GM21390 (cell line): ENCODE results near the gene SGPL1.
"Not testable (repeated sequence)": the region's sequence is repeated elsewhere in the genome, so short reads cannot be mapped to it uniquely, and the experiment has no call there.

ENCODE experiments used
- ATAC-seq: cut with Tn5 transposase; IDR thresholded peaks from one replicate; pipeline ENCODE4 v1.9.1; 2021; ENCODE audit not compliant: unreplicated experiment

SGPL1 gene

GRCh38 chr10:70837660-70838059 is 21.9 kb downstream of the SGPL1 start:
- ATAC-seq: no peak

GRCh38 chr10:70838270-70838805 is 22.6 kb downstream of the SGPL1 start:
- no peak for ATAC-seq

GRCh38 chr10:70840836-70841235 is 25.1 kb downstream of the SGPL1 start:
- no peak for ATAC-seq

GRCh38 chr10:70843333-70843732 is 27.6 kb downstream of the SGPL1 start:
- ATAC-seq: no peak

GRCh38 chr10:70843776-70844489 is 28.2 kb downstream of the SGPL1 start:
- ATAC-seq: no peak

GRCh38 chr10:70845256-70845655 is 29.5 kb downstream of the SGPL1 start:
- ATAC-seq: no peak

- no peak for ATAC-seq
Measured at GRCh38 chr10:70845816-70846215, 30.1 kb downstream of the SGPL1 start.

- ATAC-seq: no peak
Measured at GRCh38 chr10:70846795-70847194, 31.0 kb downstream of the SGPL1 start.

- no peak for ATAC-seq
Measured at GRCh38 chr10:70847659-70848360, 32.1 kb downstream of the SGPL1 start.

- no peak for ATAC-seq
Measured at GRCh38 chr10:70849582-70850016, 33.9 kb downstream of the SGPL1 start.

- ATAC-seq: no peak
Measured at GRCh38 chr10:70850097-70850496, 34.3 kb downstream of the SGPL1 start.

GRCh38 chr10:70851597-70852475 is 36.1 kb downstream of the SGPL1 start:
- ATAC-seq: no peak

GRCh38 chr10:70853038-70853437 is 37.3 kb downstream of the SGPL1 start:
- no peak for ATAC-seq

- no peak for ATAC-seq
Measured at GRCh38 chr10:70853457-70853856, 37.7 kb downstream of the SGPL1 start.

GRCh38 chr10:70856454-70856853 is 40.7 kb downstream of the SGPL1 start:
- ATAC-seq: no peak

- no peak for ATAC-seq
Measured at GRCh38 chr10:70858759-70859158, 43.0 kb downstream of the SGPL1 start.

GRCh38 chr10:70861495-70862197 is 45.9 kb downstream of the SGPL1 start:
- ATAC-seq: not testable (repeated sequence)

GRCh38 chr10:70863470-70864160 is 47.9 kb downstream of the SGPL1 start:
- no peak for ATAC-seq

GRCh38 chr10:70864935-70865334 is 49.2 kb downstream of the SGPL1 start:
- ATAC-seq: no peak

GRCh38 chr10:70866424-70866823 is 50.7 kb downstream of the SGPL1 start:
- no peak for ATAC-seq
